GM23338 (cell line): Measurements from ENCODE around the gene MCM9. TPM values are rescaled to one million over a fixed set of nuclear protein-coding genes. Genes with fewer than 3 reads are reported as not detected.

ENCODE experiments used
- ATAC-seq: fragments of 200-7000 bp; cut with Tn5 transposase; 3 replicates; pipeline ENCODE4 v1.9.1; 2020
- DNase-seq: peaks from one replicate; pipeline ENCODE4 v3.0.0-alpha.2; 2015; ENCODE audit warnings: low spot score
- H2AFZ ChIP-seq: fragments of 200-600 bp; sonication (generic); 2 replicates; pipeline ENCODE4 v1.8.0; 2016; ENCODE audit warnings: antibody characterized with exemption, mild to moderate bottlenecking, moderate library complexity
- H3F3A ChIP-seq: fragments of 200-600 bp; sonication (generic); replicated peaks from 2 replicates; pipeline ENCODE4 v1.8.0; 2017; ENCODE audit warnings: antibody characterized with exemption, mixed run types, low read depth
- H3K27ac ChIP-seq: fragments of 200-600 bp; sonication (generic); 2 replicates; pipeline ENCODE4 v1.6.1; 2016; ENCODE audit warnings: low read depth
- H3K27me3 ChIP-seq: fragments of 200-600 bp; sonication (generic); 2 replicates; pipeline ENCODE4 v1.8.0; 2016; ENCODE audit warnings: mild to moderate bottlenecking, mixed run types, moderate library complexity; ENCODE audit not compliant: insufficient read depth
- H3K36me3 ChIP-seq: fragments of 200-600 bp; sonication (generic); 2 replicates; pipeline ENCODE4 v1.8.0; 2016; ENCODE audit warnings: mild to moderate bottlenecking; ENCODE audit not compliant: insufficient read depth
- H3K4me1 ChIP-seq: fragments of 200-600 bp; sonication (generic); 2 replicates; pipeline ENCODE4 v1.8.0; 2016; ENCODE audit warnings: mild to moderate bottlenecking, moderate library complexity; ENCODE audit not compliant: insufficient read depth
- H3K4me2 ChIP-seq: fragments of 200-600 bp; sonication (generic); 2 replicates; pipeline ENCODE4 v1.7.1; 2017; ENCODE audit warnings: mixed run types
- H3K4me3 ChIP-seq: fragments of 200-600 bp; sonication (generic); 2 replicates; pipeline ENCODE4 v1.6.1; 2016; ENCODE audit warnings: mixed run types
- H3K79me2 ChIP-seq: fragments of 200-600 bp; sonication (generic); replicated peaks from 2 replicates; pipeline ENCODE4 v1.8.0; 2017; ENCODE audit warnings: mild to moderate bottlenecking; ENCODE audit not compliant: insufficient read depth
- H3K9me2 ChIP-seq: fragments of 200-600 bp; sonication (generic); 2 replicates; pipeline ENCODE4 v1.8.0; 2017; ENCODE audit not compliant: insufficient read depth
- H4K20me1 ChIP-seq: fragments of 200-600 bp; sonication (generic); replicated peaks from 2 replicates; pipeline ENCODE4 v1.8.0; 2017; ENCODE audit warnings: mild to moderate bottlenecking; ENCODE audit not compliant: insufficient read depth
- H3K27ac Mint-ChIP-seq: 2 replicates; pipeline ENCODE4 v1.8.0; 2020; ENCODE audit warnings: inconsistent platforms, mild to moderate bottlenecking, moderate library complexity, mixed read lengths
- H3K27me3 Mint-ChIP-seq: 3 replicates; pipeline ENCODE4 v1.8.0; 2022; ENCODE audit warnings: low read depth, mild to moderate bottlenecking, moderate library complexity, mixed read lengths, inconsistent platforms; ENCODE audit not compliant: insufficient read depth, poor library complexity
- H3K36me3 Mint-ChIP-seq: 3 replicates; pipeline ENCODE4 v1.8.0; 2021; ENCODE audit warnings: low read depth, mild to moderate bottlenecking, inconsistent platforms, moderate library complexity, mixed read lengths
- H3K4me1 Mint-ChIP-seq: 3 replicates; pipeline ENCODE4 v1.8.0; 2020; ENCODE audit warnings: mild to moderate bottlenecking, inconsistent platforms, mixed read lengths
- H3K4me3 Mint-ChIP-seq: 3 replicates; pipeline ENCODE4 v1.8.0; 2021; ENCODE audit warnings: moderate library complexity, mild to moderate bottlenecking, inconsistent platforms, mixed read lengths
- H3K9me3 Mint-ChIP-seq: 3 replicates; pipeline ENCODE4 v1.8.0; 2020; ENCODE audit warnings: moderate library complexity, mild to moderate bottlenecking, inconsistent platforms, mixed read lengths
- CREB1 ChIP-seq: fragments of 250-450 bp; sonication (Bioruptor Pico); IDR thresholded peaks from 2 replicates; pipeline ENCODE4 v1.5.0; 2020; ENCODE audit warnings: low read depth, mild to moderate bottlenecking, moderate library complexity
- EZH2 ChIP-seq: fragments of 200-600 bp; sonication (generic); IDR thresholded peaks from one replicate; pipeline ENCODE4 v1.8.0; 2017; ENCODE audit warnings: antibody characterized with exemption, mild to moderate bottlenecking, low read depth; ENCODE audit not compliant: unreplicated experiment
- EZH2phosphoT487 ChIP-seq: fragments of 200-600 bp; sonication (generic); IDR thresholded peaks from one replicate; pipeline ENCODE4 v1.8.1; 2018; ENCODE audit warnings: antibody characterized with exemption; ENCODE audit not compliant: unreplicated experiment
- POLR2AphosphoS5 ChIP-seq: IDR thresholded peaks from 2 replicates; pipeline ENCODE4 v1.6.1; 2016; ENCODE audit warnings: antibody characterized with exemption, low read depth
- polyA plus RNA-seq: library from polyadenylated mRNA; unstranded; fragments of >200 nt; fragmentation: Nextera tagmentation; extraction: Ambion mirVana; gene quantifications from 2 replicates; pipeline ENCODE4 v1.2.1, GENCODE V29; 2016
- total RNA-seq: library from RNA; depleted of rRNA; stranded (reverse); fragments of >200 nt; shearing (Covaris generic); gene quantifications from 2 replicates; pipeline ENCODE4 v1.2.3, GENCODE V29; 2014
- TF ChIP-seq, protein P1 (sequence below): fragments of 250-450 bp; sonication (Bioruptor Pico); IDR thresholded peaks from 2 replicates; pipeline ENCODE4 v1.5.0; 2020; ENCODE audit warnings: mild to moderate bottlenecking, moderate library complexity
- TF ChIP-seq, protein P2 (sequence below): IDR thresholded peaks from one replicate; pipeline ENCODE4 v1.6.1; 2018; ENCODE audit warnings: antibody characterized with exemption; ENCODE audit not compliant: unreplicated experiment
- TF ChIP-seq, protein P3 (sequence below), 2 experiments: fragments of 200-600 bp in 1 of 2; sonication (generic) in 1 of 2; conservative IDR thresholded peaks; 2 replicates each; pipeline versions ENCODE4 v1.5.1 to v1.6.1; 2016 to 2017; ENCODE audit warnings: antibody characterized with exemption in 2 of 2, low read depth in 2 of 2, mild to moderate bottlenecking in 2 of 2, moderate library complexity in 1 of 2

MCM9 gene
- total and polyA plus RNA-seq, 2 experiments from 2014 or later = 14.9 to 16.6 TPM

DNA sequence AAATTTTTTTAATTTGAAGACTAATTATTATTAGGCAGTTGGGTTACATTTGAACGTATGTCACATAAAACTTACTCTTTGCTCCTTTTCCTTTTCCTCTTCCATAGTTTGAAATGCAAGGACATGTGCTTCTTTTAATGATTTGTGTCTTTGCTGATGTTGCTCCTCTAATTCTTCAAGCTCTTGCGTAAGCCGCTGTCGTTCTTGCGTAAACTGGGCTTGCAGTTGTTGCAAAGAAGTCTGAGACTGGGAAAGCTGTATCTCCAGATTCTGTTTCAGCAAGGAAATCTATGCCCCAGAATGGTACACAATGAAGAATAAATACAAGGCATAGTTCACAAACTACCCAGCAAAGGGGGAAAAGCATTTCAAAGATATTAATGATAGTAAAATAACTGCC is 45.1 kb upstream of the MCM9 start:
- peaks cover 26% of the 10 kb centered on the region for H3K36me3 Mint-ChIP-seq
- no peak overlapping the region for H3K4me3 Mint-ChIP-seq
- H3K4me1 Mint-ChIP-seq = peaks cover 3% of the 10 kb centered on the region; the same call in 1 of the 3 replicates

DNA sequence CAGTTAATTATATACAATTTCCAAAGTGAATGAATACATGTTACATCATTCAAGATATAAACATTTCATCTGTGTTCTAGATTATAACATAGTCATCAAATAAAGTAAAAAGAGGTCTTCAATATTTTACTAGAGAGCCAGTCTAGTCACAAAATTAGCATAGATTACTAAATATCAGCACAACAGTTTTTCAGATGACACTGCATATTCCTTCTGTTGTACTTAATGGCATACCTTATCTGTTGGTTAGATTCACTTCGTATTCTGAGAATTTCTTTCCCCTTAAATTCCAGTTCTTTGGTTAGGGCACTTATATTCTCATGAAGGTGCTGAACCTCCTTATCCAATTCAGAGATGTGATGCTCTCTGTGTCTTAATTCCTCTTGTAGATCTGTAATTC is 39.8 kb upstream of the MCM9 start:
- no peak overlapping the region for H3K27ac ChIP-seq
- no peak overlapping the region for H3K4me3 ChIP-seq
- H3K4me2 ChIP-seq = no peak overlapping the region
- DNase-seq (no peak), ATAC-seq (no peak)
- Mint-ChIP-seq H3K27me3 (peaks cover 1% of the 10 kb centered on the region), H3K27ac (no peak overlapping the region), H3K4me3 (no peak overlapping the region), H3K36me3 (peaks cover 23% of the 10 kb centered on the region), H3K9me3 (no peaks in the 10 kb centered on the region), H3K4me1 (peaks cover 18% of the 10 kb centered on the region)
- no peak overlapping the region for H2AFZ ChIP-seq
- TF ChIP-seq, protein P1, sequence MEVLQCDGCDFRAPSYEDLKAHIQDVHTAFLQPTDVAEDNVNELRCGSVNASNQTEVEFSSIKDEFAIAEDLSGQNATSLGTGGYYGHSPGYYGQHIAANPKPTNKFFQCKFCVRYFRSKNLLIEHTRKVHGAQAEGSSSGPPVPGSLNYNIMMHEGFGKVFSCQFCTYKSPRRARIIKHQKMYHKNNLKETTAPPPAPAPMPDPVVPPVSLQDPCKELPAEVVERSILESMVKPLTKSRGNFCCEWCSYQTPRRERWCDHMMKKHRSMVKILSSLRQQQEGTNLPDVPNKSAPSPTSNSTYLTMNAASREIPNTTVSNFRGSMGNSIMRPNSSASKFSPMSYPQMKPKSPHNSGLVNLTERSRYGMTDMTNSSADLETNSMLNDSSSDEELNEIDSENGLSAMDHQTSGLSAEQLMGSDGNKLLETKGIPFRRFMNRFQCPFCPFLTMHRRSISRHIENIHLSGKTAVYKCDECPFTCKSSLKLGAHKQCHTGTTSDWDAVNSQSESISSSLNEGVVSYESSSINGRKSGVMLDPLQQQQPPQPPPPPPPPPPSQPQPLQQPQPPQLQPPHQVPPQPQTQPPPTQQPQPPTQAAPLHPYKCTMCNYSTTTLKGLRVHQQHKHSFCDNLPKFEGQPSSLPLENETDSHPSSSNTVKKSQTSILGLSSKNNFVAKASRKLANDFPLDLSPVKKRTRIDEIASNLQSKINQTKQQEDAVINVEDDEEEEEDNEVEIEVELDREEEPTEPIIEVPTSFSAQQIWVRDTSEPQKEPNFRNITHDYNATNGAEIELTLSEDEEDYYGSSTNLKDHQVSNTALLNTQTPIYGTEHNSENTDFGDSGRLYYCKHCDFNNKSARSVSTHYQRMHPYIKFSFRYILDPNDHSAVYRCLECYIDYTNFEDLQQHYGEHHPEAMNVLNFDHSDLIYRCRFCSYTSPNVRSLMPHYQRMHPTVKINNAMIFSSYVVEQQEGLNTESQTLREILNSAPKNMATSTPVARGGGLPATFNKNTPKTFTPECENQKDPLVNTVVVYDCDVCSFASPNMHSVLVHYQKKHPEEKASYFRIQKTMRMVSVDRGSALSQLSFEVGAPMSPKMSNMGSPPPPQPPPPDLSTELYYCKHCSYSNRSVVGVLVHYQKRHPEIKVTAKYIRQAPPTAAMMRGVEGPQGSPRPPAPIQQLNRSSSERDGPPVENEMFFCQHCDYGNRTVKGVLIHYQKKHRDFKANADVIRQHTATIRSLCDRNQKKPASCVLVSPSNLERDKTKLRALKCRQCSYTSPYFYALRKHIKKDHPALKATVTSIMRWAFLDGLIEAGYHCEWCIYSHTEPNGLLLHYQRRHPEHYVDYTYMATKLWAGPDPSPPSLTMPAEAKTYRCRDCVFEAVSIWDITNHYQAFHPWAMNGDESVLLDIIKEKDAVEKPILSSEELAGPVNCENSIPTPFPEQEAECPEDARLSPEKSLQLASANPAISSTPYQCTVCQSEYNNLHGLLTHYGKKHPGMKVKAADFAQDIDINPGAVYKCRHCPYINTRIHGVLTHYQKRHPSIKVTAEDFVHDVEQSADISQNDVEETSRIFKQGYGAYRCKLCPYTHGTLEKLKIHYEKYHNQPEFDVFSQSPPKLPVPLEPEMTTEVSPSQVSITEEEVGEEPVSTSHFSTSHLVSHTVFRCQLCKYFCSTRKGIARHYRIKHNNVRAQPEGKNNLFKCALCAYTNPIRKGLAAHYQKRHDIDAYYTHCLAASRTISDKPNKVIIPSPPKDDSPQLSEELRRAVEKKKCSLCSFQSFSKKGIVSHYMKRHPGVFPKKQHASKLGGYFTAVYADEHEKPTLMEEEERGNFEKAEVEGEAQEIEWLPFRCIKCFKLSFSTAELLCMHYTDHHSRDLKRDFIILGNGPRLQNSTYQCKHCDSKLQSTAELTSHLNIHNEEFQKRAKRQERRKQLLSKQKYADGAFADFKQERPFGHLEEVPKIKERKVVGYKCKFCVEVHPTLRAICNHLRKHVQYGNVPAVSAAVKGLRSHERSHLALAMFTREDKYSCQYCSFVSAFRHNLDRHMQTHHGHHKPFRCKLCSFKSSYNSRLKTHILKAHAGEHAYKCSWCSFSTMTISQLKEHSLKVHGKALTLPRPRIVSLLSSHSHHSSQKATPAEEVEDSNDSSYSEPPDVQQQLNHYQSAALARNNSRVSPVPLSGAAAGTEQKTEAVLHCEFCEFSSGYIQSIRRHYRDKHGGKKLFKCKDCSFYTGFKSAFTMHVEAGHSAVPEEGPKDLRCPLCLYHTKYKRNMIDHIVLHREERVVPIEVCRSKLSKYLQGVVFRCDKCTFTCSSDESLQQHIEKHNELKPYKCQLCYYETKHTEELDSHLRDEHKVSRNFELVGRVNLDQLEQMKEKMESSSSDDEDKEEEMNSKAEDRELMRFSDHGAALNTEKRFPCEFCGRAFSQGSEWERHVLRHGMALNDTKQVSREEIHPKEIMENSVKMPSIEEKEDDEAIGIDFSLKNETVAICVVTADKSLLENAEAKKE = no peak
- TF ChIP-seq EZH2 (no peak), EZH2phosphoT487 (no peak), CREB1 (CRISPR knock-in tag) (no peak)
- TF ChIP-seq, protein P2, sequence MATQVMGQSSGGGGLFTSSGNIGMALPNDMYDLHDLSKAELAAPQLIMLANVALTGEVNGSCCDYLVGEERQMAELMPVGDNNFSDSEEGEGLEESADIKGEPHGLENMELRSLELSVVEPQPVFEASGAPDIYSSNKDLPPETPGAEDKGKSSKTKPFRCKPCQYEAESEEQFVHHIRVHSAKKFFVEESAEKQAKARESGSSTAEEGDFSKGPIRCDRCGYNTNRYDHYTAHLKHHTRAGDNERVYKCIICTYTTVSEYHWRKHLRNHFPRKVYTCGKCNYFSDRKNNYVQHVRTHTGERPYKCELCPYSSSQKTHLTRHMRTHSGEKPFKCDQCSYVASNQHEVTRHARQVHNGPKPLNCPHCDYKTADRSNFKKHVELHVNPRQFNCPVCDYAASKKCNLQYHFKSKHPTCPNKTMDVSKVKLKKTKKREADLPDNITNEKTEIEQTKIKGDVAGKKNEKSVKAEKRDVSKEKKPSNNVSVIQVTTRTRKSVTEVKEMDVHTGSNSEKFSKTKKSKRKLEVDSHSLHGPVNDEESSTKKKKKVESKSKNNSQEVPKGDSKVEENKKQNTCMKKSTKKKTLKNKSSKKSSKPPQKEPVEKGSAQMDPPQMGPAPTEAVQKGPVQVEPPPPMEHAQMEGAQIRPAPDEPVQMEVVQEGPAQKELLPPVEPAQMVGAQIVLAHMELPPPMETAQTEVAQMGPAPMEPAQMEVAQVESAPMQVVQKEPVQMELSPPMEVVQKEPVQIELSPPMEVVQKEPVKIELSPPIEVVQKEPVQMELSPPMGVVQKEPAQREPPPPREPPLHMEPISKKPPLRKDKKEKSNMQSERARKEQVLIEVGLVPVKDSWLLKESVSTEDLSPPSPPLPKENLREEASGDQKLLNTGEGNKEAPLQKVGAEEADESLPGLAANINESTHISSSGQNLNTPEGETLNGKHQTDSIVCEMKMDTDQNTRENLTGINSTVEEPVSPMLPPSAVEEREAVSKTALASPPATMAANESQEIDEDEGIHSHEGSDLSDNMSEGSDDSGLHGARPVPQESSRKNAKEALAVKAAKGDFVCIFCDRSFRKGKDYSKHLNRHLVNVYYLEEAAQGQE = no peak
- H3K36me3 ChIP-seq = no peaks in the 10 kb centered on the region
- no peaks in the 10 kb centered on the region for H4K20me1 ChIP-seq
- H3K79me2 ChIP-seq = no peaks in the 10 kb centered on the region
- no peaks in the 10 kb centered on the region for H3K27me3 ChIP-seq
- no peaks in the 10 kb centered on the region for H3K9me2 ChIP-seq
- no peaks in the 10 kb centered on the region for H3F3A ChIP-seq
- peaks cover 19% of the 10 kb centered on the region for H3K4me1 ChIP-seq

More for the DNA sequence above, 45.1 kb upstream of the MCM9 start:
- no peaks in the 10 kb centered on the region for H3K9me3 Mint-ChIP-seq
- Histone ChIP-seq H3K27ac (no peak overlapping the region), H3F3A (no peaks in the 10 kb centered on the region), H3K9me2 (no peaks in the 10 kb centered on the region), H3K4me3 (no peak overlapping the region), H3K36me3 (no peaks in the 10 kb centered on the region), H3K79me2 (no peaks in the 10 kb centered on the region), H3K4me2 (no peak overlapping the region), H4K20me1 (no peaks in the 10 kb centered on the region), H3K4me1 (no peaks in the 10 kb centered on the region; the same call in 1 of the 2 replicates), H3K27me3 (no peaks in the 10 kb centered on the region), H2AFZ (no peak overlapping the region)
- ATAC-seq (no peak), DNase-seq (no peak)
- TF ChIP-seq, protein P3, sequence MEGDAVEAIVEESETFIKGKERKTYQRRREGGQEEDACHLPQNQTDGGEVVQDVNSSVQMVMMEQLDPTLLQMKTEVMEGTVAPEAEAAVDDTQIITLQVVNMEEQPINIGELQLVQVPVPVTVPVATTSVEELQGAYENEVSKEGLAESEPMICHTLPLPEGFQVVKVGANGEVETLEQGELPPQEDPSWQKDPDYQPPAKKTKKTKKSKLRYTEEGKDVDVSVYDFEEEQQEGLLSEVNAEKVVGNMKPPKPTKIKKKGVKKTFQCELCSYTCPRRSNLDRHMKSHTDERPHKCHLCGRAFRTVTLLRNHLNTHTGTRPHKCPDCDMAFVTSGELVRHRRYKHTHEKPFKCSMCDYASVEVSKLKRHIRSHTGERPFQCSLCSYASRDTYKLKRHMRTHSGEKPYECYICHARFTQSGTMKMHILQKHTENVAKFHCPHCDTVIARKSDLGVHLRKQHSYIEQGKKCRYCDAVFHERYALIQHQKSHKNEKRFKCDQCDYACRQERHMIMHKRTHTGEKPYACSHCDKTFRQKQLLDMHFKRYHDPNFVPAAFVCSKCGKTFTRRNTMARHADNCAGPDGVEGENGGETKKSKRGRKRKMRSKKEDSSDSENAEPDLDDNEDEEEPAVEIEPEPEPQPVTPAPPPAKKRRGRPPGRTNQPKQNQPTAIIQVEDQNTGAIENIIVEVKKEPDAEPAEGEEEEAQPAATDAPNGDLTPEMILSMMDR (conservative IDR thresholded peaks at IDR 0.05; ENCODE audit: low read depth in 2 of 2) = no peak
- TF ChIP-seq POLR2AphosphoS5 = no peak
- no peak overlapping the region for H3K27ac Mint-ChIP-seq
- no peaks in the 10 kb centered on the region for H3K27me3 Mint-ChIP-seq
